ENCODE results near the gene MACROD2. TPM values are rescaled to one million over a fixed set of nuclear protein-coding genes. Genes with fewer than 3 reads are reported as not detected.
"Not testable (repeated sequence)": the region's sequence is repeated elsewhere in the genome, so short reads cannot be mapped to it uniquely, and the experiment has no call there.

MACROD2 gene
- polyA plus RNA-seq, 1 donor (not counting 4 experiments of a cell fraction or from before 2014, with no cell fraction given), result 0.71 TPM

- TF ChIP-seq EZH2 (IDR thresholded peaks at IDR 0.05; ENCODE audit: low read length) (no peak), CTCF (optimal IDR thresholded peaks at IDR 0.05 in 1 of 3, IDR thresholded peaks at IDR 0.05 in 1 of 3, conservative IDR thresholded peaks at IDR 0.05 in 1 of 3; ENCODE audit: extremely low read depth in 1 of 3, insufficient read depth in 2 of 3, low read length in 3 of 3) (no peak)
- H3K4me2 ChIP-seq (ENCODE audit: control insufficient read depth, extremely low read depth, insufficient read depth, low read depth, low read length), result no peak overlapping the region
- no peaks in the 10 kb centered on the region for H3K9me1 ChIP-seq (ENCODE audit: control insufficient read depth, extremely low read depth, insufficient read depth, low read length)
- H2AFZ ChIP-seq (ENCODE audit: control insufficient read depth, low read length), result no peak overlapping the region
- H3K27me3 ChIP-seq (ENCODE audit: control insufficient read depth, extremely low read depth, insufficient read depth, low read length), result no peaks in the 10 kb centered on the region
- no peak for FAIRE-seq
- DNase-seq (ENCODE audit: low read depth, low spot score), result no peak
- H3K27ac ChIP-seq (ENCODE audit: control insufficient read depth, insufficient read depth, low read length), result no peak overlapping the region
- H3K79me2 ChIP-seq (ENCODE audit: control insufficient read depth, insufficient read depth, low read length), result no peaks in the 10 kb centered on the region
- H3K4me1 ChIP-seq (ENCODE audit: control insufficient read depth, extremely low read depth, insufficient read depth, low read length), result no peaks in the 10 kb centered on the region
- H3K9me3 ChIP-seq (ENCODE audit: control insufficient read depth, low read depth, low read length), result no peaks in the 10 kb centered on the region
- dilution Hi-C loops (cut with MboI; ENCODE audit: extremely low pct_ligation_motif_present, low sequenced_read_pairs), result no loop called here
- H4K20me1 ChIP-seq (ENCODE audit: control insufficient read depth, extremely low read depth, insufficient read depth, low read length), result no peaks in the 10 kb centered on the region
- no peak overlapping the region for H3K9ac ChIP-seq (ENCODE audit: control insufficient read depth, extremely low read depth, insufficient read depth, low read length)
- H3K4me3 ChIP-seq (ENCODE audit: control insufficient read depth in 2 of 3, extremely low read depth in 1 of 3, insufficient read depth in 2 of 3, low read depth in 1 of 3, low read length in 3 of 3), result no peak overlapping the region
- no peaks in the 10 kb centered on the region for H3K36me3 ChIP-seq (ENCODE audit: control insufficient read depth in 2 of 2, extremely low read depth in 1 of 2, insufficient read depth in 2 of 2, low read length in 2 of 2)
These were observed 2016.2 kb downstream of the MACROD2 start for GRCh38 chr20:16011519-16011918.

GRCh38 chr20:16012934-16013333 lies 2017.6 kb downstream of the MACROD2 start:
- H3K36me3 ChIP-seq (ENCODE audit: control insufficient read depth in 2 of 2, extremely low read depth in 1 of 2, insufficient read depth in 2 of 2, low read length in 2 of 2); H3K27me3 ChIP-seq (ENCODE audit: control insufficient read depth, extremely low read depth, insufficient read depth, low read length); H3K4me3 ChIP-seq (ENCODE audit: control insufficient read depth in 2 of 3, extremely low read depth in 1 of 3, insufficient read depth in 2 of 3, low read depth in 1 of 3, low read length in 3 of 3); H3K9me1 ChIP-seq (ENCODE audit: control insufficient read depth, extremely low read depth, insufficient read depth, low read length); H3K9ac ChIP-seq (ENCODE audit: control insufficient read depth, extremely low read depth, insufficient read depth, low read length); dilution Hi-C loops (cut with MboI; ENCODE audit: extremely low pct_ligation_motif_present, low sequenced_read_pairs); DNase-seq (ENCODE audit: low read depth, low spot score); H3K79me2 ChIP-seq (ENCODE audit: control insufficient read depth, insufficient read depth, low read length); H4K20me1 ChIP-seq (ENCODE audit: control insufficient read depth, extremely low read depth, insufficient read depth, low read length); FAIRE-seq; H3K4me2 ChIP-seq (ENCODE audit: control insufficient read depth, extremely low read depth, insufficient read depth, low read depth, low read length); H3K4me1 ChIP-seq (ENCODE audit: control insufficient read depth, extremely low read depth, insufficient read depth, low read length); H3K9me3 ChIP-seq (ENCODE audit: control insufficient read depth, low read depth, low read length); H2AFZ ChIP-seq (ENCODE audit: control insufficient read depth, low read length); H3K27ac ChIP-seq (ENCODE audit: control insufficient read depth, insufficient read depth, low read length): not testable (repeated sequence)

- DNase-seq (ENCODE audit: low read depth, low spot score) (no peak), FAIRE-seq (no peak)
- Histone ChIP-seq H3K79me2 (ENCODE audit: control insufficient read depth, insufficient read depth, low read length) (no peaks in the 10 kb centered on the region), H3K27me3 (ENCODE audit: control insufficient read depth, extremely low read depth, insufficient read depth, low read length) (no peaks in the 10 kb centered on the region), H3K27ac (ENCODE audit: control insufficient read depth, insufficient read depth, low read length) (no peak overlapping the region), H3K4me1 (ENCODE audit: control insufficient read depth, extremely low read depth, insufficient read depth, low read length) (no peaks in the 10 kb centered on the region), H3K36me3 (ENCODE audit: control insufficient read depth in 2 of 2, extremely low read depth in 1 of 2, insufficient read depth in 2 of 2, low read length in 2 of 2) (no peaks in the 10 kb centered on the region), H3K9me3 (ENCODE audit: control insufficient read depth, low read depth, low read length) (no peaks in the 10 kb centered on the region), H3K4me3 (ENCODE audit: control insufficient read depth in 2 of 3, extremely low read depth in 1 of 3, insufficient read depth in 2 of 3, low read depth in 1 of 3, low read length in 3 of 3) (no peak overlapping the region), H3K9ac (ENCODE audit: control insufficient read depth, extremely low read depth, insufficient read depth, low read length) (no peak overlapping the region), H4K20me1 (ENCODE audit: control insufficient read depth, extremely low read depth, insufficient read depth, low read length) (no peaks in the 10 kb centered on the region), H3K4me2 (ENCODE audit: control insufficient read depth, extremely low read depth, insufficient read depth, low read depth, low read length) (no peak overlapping the region), H2AFZ (ENCODE audit: control insufficient read depth, low read length) (no peak overlapping the region), H3K9me1 (ENCODE audit: control insufficient read depth, extremely low read depth, insufficient read depth, low read length) (no peaks in the 10 kb centered on the region)
- no peak for TF ChIP-seq CTCF (optimal IDR thresholded peaks at IDR 0.05 in 1 of 3, IDR thresholded peaks at IDR 0.05 in 1 of 3, conservative IDR thresholded peaks at IDR 0.05 in 1 of 3; ENCODE audit: extremely low read depth in 1 of 3, insufficient read depth in 2 of 3, low read length in 3 of 3)
- TF ChIP-seq EZH2 (IDR thresholded peaks at IDR 0.05; ENCODE audit: low read length), result no peak
- dilution Hi-C loops (cut with MboI; ENCODE audit: extremely low pct_ligation_motif_present, low sequenced_read_pairs), result no loop called here
These were observed 2018.3 kb downstream of the MACROD2 start for GRCh38 chr20:16013631-16014030.
